ENCODE results near the gene VAV2. TPM values are rescaled to one million over a fixed set of nuclear protein-coding genes. Genes with fewer than 3 reads are reported as not detected.
A peak's percentile ranks its signal among the peaks of the same experiment; 100 is the strongest.

The VAV2 gene
- total RNA-seq, 4 donors from 2014 or later: 9.1 to 13.5 (median 10.1) TPM

GRCh38 chr9:133842721-133843227 is 149.3 kb downstream of the VAV2 start:
- H3K27me3 ChIP-seq: no peaks in the 10 kb centered on the region
- H3K9me3 ChIP-seq: no peaks in the 10 kb centered on the region
- 92% methylated on average over 17 of the region's 23 CpGs for WGBS
- intact Hi-C loops (cut with DNase I): no loop called here
- peaks cover 20 to 27% (median 25%) of the 10 kb centered on the region in 4 donors for H3K4me1 ChIP-seq
- TF ChIP-seq EP300 (IDR thresholded peaks at IDR 0.05) (no peak), POLR2AphosphoS5 (IDR thresholded peaks at IDR 0.05) (no peak), POLR2A (IDR thresholded peaks at IDR 0.05; ENCODE audit: low read depth) (no peak), CTCF (IDR thresholded peaks at IDR 0.05) (no peak)
- no peaks in the 10 kb centered on the region for H3K36me3 ChIP-seq
- H3K27ac ChIP-seq (replicated peaks in 1 of 4): no peak overlapping the region
- H3K4me3 ChIP-seq: no peak overlapping the region
- DNase-seq (ENCODE audit: extremely low spot score): no peak

- Histone ChIP-seq H3K4me3 (no peak overlapping the region), H3K4me1 (peaks cover 20 to 27% (median 25%) of the 10 kb centered on the region in 4 donors), H3K27me3 (no peaks in the 10 kb centered on the region), H3K36me3 (no peaks in the 10 kb centered on the region), H3K9me3 (no peaks in the 10 kb centered on the region), H3K27ac (replicated peaks in 1 of 4) (no peak overlapping the region)
- no peak for TF ChIP-seq POLR2AphosphoS5 (IDR thresholded peaks at IDR 0.05)
- no peak for TF ChIP-seq CTCF (IDR thresholded peaks at IDR 0.05)
- no peak for TF ChIP-seq EP300 (IDR thresholded peaks at IDR 0.05)
- TF ChIP-seq POLR2A (IDR thresholded peaks at IDR 0.05; ENCODE audit: low read depth): no peak
- WGBS: 80% methylated on average over 2 of the region's 17 CpGs
- DNase-seq (ENCODE audit: extremely low spot score): no peak
- intact Hi-C loops (cut with DNase I): no loop called here
Measured at GRCh38 chr9:133842174-133842573, 149.9 kb downstream of the VAV2 start.

GRCh38 chr9:133841167-133841812 is 150.8 kb downstream of the VAV2 start:
- H3K27me3 ChIP-seq: no peaks in the 10 kb centered on the region
- no peak for TF ChIP-seq CTCF (IDR thresholded peaks at IDR 0.05)
- TF ChIP-seq POLR2A (IDR thresholded peaks at IDR 0.05; ENCODE audit: low read depth): no peak
- no peak for TF ChIP-seq POLR2AphosphoS5 (IDR thresholded peaks at IDR 0.05)
- TF ChIP-seq EP300 (IDR thresholded peaks at IDR 0.05): no peak
- H3K27ac ChIP-seq (replicated peaks in 1 of 4): no peak overlapping the region
- no peaks in the 10 kb centered on the region for H3K9me3 ChIP-seq
- no peaks in the 10 kb centered on the region for H3K36me3 ChIP-seq
- H3K4me3 ChIP-seq: no peak overlapping the region
- intact Hi-C loops (cut with DNase I): no loop called here
- DNase-seq (ENCODE audit: extremely low spot score): no peak
- H3K4me1 ChIP-seq: peaks cover 20 to 27% (median 25%) of the 10 kb centered on the region in 4 donors
- 88% methylated on average over 9 of the region's 10 CpGs for WGBS

GRCh38 chr9:133839822-133840329 is 152.2 kb downstream of the VAV2 start:
- no peak for DNase-seq (ENCODE audit: extremely low spot score)
- peak overlapping the region in 1 of 4 donors; percentile 14 for H3K27ac ChIP-seq (replicated peaks in 1 of 4)
- no peaks in the 10 kb centered on the region for H3K9me3 ChIP-seq
- H3K27me3 ChIP-seq: no peaks in the 10 kb centered on the region
- peaks cover 16 to 25% (median 20%) of the 10 kb centered on the region in 4 donors for H3K4me1 ChIP-seq
- intact Hi-C loops (cut with DNase I): no loop called here
- TF ChIP-seq POLR2AphosphoS5 (IDR thresholded peaks at IDR 0.05) (no peak), POLR2A (IDR thresholded peaks at IDR 0.05; ENCODE audit: low read depth) (no peak), CTCF (IDR thresholded peaks at IDR 0.05) (no peak), EP300 (IDR thresholded peaks at IDR 0.05) (no peak)
- 50% methylated on average over 14 of the region's 15 CpGs for WGBS
- H3K36me3 ChIP-seq: no peaks in the 10 kb centered on the region
- H3K4me3 ChIP-seq: no peak overlapping the region

All from esophagus muscularis mucosa (tissue), 4 donors.